Renal cortical epithelial cell (primary cell): ENCODE results near the gene CUL4B. TPM values are rescaled to one million over a fixed set of nuclear protein-coding genes. Genes with fewer than 3 reads are reported as not detected.
"Not testable (repeated sequence)": the region's sequence is repeated elsewhere in the genome, so short reads cannot be mapped to it uniquely, and the experiment has no call there.

Experiments used
- DNase-seq: peaks from one replicate; pipeline ENCODE4 v3.0.0-alpha.2; 2011; ENCODE audit warnings: low read depth
- total RNA-seq: library from RNA; depleted of rRNA; stranded (reverse); fragments of >200 nt; gene quantifications from 2 replicates; pipeline ENCODE4 v1.2.3, GENCODE V29; 2014

CUL4B gene
- 24.3 and 59.0 TPM in 2 replicates for total RNA-seq

DNA sequence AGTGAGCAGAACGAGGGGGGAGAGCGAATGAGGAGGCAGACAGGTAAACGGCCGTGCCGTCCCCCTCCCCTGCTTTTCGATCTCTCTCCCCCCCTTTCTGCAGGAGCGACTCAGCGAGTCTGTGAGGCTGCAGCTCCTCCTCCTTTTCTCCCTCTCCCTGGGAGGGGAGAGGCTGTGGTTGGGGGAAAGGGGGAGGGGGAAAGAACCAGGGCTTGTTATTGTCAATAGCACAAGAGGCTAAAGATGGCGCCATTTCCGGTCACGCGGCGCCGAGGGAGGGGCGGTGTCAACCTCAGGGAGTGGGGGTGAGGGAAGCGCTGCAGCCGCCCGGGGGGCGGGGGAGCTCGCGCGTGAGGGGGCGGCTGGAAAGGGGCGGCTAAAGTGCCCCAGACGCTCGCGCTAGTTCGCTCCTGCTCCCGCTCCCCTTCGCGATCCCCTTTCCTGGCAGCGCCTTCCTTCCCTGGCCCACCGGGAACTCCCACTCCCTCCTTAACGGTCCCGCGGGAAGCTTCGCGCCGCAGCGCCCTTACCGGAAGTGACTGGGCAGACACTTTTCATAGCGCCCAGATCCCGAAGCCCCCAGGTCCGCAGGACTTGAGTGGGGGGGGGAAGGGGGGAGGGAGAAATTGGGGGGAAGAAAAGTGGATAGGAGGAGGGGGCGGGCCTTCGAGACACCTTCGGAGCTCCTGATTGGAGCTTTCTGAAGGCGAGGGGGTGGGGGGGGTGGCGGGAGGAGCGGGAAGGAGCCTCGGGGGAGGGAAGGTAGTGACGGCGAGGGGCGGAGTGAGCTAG is at the start of gene CUL4B:
Gene CUL4B (minus strand): TSS at position 121 of the 792 bp plus-strand sequence. CDS start 324 bp downstream, outside the sequence.
- peak; percentile 88 for DNase-seq

DNA sequence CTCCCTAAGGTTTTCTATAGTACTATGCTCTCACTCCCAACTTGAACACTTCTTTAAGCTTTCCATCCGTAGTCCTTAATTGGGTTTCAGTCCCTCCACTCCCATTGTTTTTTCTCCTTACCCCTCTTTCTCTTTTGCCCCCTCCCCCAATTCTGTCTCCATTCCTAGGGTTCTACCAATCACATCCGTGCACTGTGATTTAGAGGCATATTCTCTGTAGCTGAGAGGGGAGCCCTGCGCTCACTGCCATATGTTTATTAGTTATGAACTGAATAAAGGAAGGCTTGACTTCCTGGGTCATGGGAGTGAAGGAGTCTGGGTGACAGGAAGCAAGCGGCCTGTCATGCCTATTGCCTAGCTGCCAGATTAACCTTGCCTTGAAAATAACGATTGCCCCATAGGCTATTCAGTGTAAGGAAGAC is 43.6 kb upstream of the CUL4B start:
- peak; percentile 33 for DNase-seq

DNA sequence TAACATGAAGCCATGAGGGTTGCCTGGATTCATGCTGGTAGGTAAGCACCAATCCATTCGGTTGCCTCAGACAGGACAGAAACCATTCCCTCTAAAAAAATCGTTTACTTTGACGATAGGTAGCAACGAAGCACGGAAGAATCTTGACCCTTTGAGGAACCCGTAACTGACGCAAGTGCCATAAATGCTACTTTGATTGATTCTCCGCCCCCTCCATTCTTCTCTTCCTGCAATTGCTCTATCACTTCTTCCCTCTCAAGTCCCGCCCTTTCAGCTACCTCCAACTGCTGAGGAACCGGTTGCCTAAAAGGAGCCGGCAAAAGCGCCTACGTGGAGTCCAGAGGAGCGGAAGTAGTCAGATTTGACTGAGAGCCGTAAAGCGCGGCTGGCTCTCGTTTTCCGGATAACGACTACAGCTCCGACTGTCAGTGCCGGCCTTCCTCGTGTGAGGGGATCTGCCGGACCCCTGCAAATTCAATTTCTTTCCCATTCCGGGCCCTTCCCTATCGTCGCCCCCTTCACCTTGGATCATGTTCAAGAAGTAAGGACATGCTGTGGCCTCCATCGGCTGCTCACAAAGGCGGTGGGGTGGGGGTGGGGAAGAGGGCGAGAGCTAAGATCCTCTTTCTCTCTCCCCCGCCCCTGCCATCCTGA is 43.1 kb upstream of the CUL4B start, which contains the start of gene MCTS1:
Gene MCTS1 (plus strand): TSS at position 395 of the 654 bp plus-strand sequence. CDS start 136 bp downstream, at position 531.
- DNase-seq, result peak; percentile 97

DNA sequence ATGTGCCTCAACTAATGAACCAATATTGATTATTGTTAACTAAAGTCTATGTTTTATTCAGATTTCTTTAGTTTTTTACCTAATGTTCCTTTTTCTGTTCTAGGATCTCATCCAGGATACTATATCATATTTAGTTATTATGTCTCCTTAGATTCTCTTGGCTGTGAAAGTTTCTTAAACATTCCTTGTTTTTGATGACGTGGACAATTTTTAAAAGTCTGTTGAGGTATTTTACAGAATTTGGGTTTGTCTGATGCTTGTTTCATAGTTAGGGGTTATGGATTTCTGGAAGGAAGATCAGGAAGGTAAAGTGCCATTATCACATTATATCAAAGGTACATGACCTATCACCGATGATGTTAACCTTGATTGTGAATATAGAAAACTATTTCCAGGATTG is 24.9 kb upstream of the CUL4B start:
- DNase-seq, result no peak

DNA sequence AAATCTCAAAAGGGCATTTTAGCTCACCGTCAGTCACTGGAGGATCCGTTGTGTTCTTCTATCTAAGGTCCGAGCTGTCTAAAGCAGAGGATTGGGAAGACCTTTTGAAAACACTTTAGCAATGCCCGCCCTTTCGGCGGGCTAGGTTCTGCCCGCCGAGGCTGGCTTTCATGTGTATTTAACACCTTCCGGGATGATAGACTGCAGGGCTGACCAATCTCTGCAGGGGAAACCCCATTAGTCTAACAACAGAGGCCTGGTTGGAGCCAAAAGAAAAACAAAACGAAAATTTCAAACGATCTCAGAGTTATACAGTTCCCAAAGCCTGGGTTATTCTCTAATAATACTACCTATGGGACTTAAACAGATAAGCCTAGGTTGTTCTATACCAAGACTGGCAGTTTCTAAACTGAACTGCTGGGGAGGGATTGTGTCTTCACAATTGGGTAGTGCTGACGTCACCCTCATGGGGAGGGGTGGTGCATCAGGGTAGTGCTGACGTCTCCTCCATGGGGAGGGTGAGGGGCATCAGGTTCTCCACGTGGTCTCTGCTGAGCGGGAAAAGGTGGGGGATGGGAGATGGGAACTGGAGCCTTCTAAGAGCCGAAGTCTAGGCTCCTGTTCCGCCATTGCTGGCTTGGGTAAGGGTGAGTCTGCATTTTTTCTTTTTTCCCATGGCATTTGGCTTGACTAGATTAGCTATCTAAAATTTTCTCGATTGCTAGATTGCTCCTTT is 14.8 kb upstream of the CUL4B start:
- DNase-seq, result no peak

DNA sequence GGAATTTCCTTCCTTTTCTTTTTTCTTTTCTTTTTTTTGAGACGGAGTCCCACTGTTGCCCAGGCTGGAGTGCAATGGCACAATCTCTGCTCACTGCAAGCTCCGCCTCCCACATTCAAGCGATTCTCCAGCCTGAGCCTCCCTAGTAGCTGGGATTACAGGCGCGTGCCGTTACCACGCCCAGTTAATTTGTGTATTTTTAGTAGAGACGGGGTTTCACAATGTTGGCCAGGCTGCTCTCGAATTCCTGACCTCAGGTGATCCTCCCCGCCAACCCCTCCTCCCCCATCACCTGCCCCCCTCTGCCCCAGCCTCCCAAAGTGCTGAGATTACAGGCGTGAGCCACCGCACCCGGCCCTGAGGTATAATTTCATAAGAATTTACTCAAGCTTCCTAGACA is 13.0 kb upstream of the CUL4B start:
- not testable (repeated sequence) for DNase-seq

DNA sequence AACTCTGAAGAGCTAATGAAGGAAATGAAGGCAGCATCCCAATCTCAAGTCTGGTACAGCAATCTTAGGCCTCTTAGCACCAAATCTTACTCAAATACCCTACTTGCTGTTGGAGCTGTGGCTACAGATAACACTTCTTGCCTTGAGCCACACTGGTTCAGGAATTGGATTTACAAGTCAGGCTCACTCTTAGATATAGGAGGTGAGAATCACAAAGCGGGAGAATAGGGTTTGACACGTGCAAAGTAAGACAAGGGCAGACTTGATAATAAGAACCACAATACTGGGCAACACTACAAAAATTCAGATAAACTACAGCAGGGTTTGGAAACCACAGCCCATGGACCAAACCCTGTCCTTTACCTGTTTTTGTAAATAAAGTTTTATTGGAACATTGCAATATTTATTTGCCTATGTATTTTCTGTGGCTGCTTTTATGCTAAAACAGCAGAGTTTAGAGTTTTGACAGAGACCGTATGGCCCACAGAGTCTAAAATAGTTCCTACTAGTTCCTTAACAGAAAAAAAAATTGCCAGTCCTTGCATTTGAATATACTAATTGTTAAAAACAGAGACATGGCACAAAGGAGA is 9.3 kb upstream of the CUL4B start:
- no peak for DNase-seq

DNA sequence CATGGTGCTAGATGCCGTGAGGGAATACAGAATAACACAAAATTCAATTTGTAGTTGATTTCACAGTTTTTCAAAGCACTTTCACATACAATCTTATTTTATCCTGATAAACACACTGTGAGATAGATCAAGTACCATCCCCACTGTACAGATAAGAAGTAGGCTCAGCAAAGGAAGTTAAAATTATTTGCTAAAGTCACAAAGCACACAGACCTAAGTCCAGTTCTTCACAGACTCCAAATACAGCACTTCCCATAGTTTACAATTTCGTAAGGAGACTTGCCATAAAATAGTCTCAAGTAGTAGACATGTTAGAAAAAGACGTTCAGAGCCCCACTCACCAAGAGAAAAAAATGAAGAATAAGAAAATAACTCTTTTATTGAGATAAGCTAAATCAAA is 7.8 kb upstream of the CUL4B start:
- DNase-seq, result no peak

DNA sequence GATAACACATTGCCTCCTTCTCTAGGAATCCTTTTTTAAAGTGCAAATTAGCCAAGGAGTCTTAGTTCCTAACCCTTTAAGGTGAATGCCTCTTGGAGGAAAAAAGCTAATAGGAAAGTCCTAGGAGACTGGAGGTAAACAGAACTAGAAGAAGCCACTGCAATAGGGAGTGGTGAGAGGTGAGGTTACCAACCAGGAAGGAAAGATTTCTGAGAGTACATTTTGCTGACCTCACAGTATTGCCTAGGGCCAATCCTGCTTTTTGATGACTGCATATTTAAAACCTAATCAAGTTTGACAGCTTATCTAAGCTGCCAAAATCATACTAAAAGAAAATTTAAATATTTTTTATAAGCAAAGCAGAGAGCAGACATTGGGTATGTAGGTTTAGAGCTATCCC is 7.3 kb upstream of the CUL4B start:
- peak; percentile 17 for DNase-seq

DNA sequence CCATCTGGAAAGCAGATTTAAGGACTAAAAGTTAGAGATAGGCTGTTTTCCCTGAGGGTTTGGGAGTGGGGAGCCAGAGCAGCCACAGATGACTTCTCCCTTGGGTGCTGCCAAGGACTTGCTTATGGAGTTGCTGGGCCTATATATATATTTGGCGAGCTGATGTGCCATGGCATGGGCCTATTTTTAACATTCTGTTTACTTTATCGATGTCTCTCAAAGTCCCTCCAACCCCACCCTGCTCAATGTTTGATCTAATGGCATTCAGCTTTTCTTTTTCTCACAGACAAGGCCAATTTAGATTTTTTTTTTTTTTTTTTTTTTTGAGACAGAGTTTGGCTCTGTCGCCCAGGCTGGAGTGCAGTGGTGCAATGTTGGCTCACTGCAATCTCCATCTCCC is 6.1 kb upstream of the CUL4B start:
- no peak for DNase-seq

DNA sequence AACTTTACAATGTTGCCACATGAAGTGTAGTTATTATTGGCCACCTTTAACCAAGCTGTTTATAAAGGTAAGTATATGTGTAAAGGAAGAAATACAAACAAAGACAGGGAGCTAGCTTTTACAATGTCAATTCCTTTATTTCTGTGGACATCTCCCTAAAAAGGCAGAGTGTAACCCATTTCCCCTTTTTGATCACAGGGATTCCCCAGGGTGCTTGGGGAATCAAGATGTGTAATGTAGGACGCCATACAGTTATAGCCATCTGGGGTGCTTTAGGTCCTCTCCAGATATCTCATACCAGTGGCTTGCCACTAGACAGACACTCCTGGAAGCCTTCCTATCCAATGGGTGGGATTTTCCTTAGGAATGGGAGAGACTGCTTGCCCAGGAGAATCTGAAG is 4.2 kb upstream of the CUL4B start:
- DNase-seq, result no peak

DNA sequence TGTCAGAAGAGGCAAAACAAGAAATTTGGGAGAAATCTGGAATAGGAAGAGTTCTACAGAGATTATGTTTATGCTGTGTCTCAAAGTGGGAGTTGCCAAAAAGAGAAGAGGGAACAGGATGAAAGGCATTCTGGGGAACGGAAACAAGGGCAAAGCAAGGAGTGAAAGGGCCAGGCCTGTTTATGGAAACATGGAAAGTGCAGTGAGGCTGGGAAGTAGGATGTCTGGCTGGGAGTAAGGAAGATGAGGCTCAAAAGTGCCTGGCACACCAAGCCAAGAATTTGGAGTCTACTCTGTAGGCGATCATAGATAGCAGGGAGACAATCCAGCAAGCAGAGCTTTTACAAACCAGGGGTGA is 1.8 kb upstream of the CUL4B start:
- no peak for DNase-seq

DNA sequence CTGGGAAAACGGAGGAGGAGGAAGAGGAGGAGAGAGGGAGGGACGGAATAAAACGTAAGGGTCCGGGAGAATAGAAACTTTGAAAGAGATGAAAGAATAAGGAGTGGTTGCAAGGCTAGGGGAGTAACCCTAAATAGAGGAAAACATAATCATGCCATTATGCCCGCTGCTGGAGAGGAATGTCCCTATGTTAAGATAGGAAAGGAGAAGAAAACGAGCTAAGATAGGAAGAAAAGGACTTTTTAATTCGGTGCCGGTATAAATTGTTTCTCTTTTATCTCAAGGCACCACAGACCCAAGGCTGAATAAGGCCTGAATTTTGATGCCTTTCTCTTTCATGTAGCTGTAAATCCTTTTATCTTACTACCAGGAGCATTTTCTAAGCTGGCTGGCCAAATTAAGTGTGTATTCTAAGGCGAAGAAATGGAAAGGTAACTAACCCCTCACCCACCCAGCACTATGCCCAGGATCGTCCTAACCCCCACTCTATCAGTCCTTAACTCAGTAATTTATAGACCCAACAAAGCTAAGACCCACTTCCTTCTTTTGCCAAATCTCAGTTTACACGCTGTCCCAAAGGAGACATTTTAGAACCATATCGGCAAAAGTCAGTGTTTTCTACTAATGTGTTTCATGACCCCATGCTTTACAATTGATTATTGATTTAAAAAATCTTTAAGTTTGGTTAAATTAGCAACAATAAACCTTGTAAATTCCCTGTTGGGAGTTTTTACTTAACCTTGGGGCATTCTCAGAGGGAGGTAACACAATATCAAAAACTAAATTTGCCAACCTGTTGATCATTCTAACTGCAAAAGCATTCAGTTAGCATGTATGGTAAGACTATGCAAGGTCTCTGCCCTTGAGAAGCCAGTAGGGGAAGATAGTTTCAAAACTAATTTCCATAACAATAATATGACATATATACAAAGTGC is 1.1 kb upstream of the CUL4B start:
- no peak for DNase-seq

DNA sequence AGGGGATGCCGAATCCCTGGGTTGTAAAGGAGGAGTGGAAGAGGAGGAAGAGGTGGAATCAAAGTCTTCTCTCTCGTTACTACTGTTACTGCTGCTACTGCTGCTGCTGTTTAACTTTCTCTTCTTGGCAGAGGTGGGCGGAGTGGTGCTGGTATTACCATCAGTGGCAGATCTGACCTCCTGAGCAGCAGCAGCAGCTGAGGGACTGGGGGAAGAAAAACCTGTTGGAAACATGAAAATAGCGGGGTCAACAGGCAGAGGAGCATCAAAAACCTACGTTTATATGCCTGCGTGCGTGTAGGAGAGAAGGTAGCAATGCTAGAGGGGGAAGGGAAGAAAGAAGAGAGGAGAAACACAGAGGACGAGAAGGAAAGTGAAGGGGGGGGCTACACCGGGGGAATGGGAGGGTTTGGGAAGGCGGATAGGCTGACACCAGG is 339 bp downstream of the CUL4B start:
- peak; percentile 35 for DNase-seq

DNA sequence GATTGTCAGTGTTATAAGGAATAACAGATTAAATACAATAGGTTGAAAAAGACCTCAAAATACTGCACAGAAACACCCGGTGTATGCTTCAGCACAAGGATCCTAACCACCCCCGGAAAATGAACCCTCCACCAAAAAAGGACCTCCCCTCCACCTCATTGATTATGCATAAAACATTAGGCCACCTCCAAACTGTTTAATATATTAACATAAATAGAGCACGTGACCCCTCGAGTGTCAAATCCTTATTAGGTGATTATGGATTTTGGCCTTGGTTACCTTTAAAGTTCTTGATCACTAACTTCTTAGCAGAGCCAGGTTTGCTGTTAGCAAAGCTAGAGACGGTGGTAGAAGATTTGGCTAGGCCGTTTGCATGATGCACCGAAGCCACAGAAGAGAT is 958 bp downstream of the CUL4B start:
- DNase-seq, result peak; percentile 14

DNA sequence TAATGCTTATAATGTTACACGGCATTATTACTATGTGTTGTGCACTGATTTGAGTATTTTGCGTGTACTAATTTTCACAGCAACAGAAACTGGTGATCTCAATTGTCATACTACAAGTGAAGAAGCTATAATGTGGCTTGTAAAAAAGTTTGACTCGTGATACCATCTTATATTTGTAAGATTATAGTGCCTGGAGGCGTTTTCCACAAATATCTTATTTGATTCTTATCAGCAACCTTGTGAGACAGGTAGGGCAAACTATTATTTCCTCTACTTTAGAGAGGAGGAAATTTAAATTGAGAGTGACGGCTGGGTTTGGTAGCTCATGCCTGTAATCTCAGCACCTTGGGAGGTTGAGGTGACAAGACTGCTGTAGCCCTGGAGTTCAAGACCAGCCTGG is 4.5 kb downstream of the CUL4B start:
- no peak for DNase-seq

DNA sequence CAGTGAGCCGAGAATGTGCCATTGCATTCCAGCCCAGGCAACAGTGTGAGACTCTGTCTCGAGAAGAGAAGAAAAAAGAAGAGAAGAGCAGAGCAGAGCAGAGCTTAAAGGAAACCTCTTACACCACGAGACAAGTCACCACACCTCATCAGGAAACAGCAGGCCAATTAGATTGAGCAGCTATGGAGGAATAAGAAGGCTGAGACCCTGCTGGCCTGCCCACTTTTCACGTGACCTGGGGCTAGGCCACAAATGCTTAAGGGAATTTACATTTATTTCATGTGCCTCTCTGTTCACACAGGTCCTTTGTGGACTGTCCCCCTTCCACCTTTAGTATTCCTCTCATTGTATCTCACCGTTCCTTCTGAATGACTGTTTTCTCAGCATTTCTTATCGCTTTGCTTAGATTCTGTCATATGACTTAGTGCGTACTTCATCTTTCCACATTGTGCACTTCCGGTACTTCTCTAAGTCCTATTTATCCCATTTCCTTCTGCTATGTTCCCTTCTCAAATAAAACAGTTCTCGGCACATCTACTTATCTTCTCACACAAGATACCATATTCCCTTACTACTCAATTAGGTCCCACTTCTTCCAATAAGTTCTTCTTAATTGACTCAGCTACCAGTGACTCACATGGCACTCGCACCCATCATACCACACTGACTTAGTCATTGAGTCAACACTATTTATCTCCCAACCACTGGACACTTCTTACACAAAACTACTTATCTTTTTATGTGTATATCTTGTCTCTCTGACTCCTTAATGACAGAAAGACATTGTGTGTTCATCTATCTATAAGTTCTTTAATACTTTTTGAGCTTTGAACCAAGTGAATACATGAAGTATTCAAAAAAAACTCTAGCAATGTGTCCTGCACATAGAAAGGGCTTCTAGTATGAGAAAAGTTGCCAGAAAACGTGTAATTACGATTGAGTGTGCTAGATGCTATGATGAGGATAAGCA is 11.0 kb downstream of the CUL4B start:
- DNase-seq, result peak; percentile 90

DNA sequence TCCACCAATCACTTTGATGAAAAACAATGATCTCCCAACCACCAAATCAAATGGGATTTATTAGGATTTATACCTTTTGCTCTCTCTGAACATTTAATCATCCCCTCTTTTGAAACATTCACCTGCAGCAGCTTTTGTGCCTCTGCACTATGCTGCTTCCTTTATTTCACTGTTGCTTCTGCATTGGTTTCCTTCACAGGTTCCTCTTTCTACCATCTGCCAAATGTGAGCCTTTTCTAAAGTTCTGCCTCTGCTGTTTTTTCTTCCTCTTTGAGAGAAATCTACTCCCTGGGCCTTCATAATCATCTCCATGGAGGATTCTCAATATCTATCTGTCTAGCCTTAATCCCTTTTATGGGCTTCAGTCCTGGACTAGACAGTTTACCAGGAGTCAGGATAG is 24.7 kb downstream of the CUL4B start:
- DNase-seq, result no peak

DNA sequence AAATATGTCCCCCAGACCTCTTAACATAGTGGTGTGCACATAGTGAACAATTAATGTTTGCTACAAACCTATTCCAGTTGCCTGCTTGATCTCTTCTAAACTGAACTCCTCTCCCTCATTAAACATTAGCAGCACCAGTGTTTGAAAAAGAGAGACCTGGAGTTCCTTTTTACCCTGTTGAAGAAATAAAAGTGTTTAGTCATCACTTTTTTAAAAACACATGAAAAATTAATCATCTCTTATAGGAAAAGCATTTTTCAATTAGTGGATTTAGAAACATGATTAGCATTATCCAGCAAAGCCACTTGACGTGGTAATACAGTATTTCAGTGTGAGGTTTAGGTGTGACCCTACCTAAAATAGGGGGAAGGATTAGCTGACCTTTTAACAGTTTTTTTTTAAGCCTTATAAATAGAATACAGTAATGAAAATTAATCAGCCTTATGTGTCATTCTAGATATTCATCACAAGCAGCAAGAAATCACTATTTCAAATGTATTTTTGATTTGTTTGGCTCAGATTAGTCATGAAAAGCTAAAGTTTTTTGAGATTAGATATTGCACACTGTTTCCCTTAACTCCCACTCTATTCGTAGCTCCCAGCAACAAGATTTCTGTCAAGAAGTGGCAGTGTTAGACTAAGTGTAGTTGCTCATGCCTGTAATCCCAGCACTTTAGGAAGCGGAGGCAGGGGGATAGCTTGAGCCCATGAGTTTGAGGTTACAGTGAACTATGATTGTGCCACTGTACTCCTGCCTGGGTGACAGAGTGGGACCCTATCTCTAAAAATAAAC is 26.2 kb downstream of the CUL4B start:
- DNase-seq, result no peak
